ENCODE data around the gene UQCR10. TPM values are rescaled to one million over a fixed set of nuclear protein-coding genes. Genes with fewer than 3 reads are reported as not detected.

Gene UQCR10
- total RNA-seq, 4 donors from 2014 or later = 33.6 to 85.7 (median 66.8) TPM

DNA sequence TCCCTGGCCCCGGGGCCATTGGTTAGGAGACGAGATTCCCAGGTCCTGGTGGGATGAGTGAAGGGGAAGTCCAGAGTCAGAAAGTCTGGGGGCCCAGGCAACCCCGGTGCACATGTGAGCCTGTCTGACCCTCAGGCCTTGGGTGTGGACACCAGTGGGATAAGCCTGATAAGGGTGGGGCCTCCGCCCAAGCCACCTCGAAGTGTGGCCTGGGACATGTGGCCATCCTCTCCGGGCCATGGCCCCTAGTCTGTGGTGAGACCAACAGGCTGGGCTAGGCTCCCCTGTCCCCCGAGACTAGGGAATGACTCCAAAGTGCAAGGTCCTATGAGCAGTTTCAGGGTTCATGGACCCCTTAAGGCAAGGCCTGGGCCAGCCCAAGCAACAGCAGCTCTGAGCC, 41.1 kb upstream of the UQCR10 start:
- Histone ChIP-seq H3K27ac (no peak overlapping the region), H3K27me3 (peaks cover 27% of the 10 kb centered on the region), H3K4me3 (no peak overlapping the region), H3K4me1 (no peaks in the 10 kb centered on the region), H3K9me3 (no peaks in the 10 kb centered on the region), H3K36me3 (peaks cover 12% of the 10 kb centered on the region)
- DNase-seq (ENCODE audit: low spot score in 2 of 2) = no peak
- no CpG with 5 or more reads among the region's 7 CpGs for WGBS
- TF ChIP-seq POLR2AphosphoS5 (IDR thresholded peaks at IDR 0.05) (no peak), POLR2A (IDR thresholded peaks at IDR 0.05) (no peak), EP300 (IDR thresholded peaks at IDR 0.05) (no peak)
- TF ChIP-seq, protein P1, sequence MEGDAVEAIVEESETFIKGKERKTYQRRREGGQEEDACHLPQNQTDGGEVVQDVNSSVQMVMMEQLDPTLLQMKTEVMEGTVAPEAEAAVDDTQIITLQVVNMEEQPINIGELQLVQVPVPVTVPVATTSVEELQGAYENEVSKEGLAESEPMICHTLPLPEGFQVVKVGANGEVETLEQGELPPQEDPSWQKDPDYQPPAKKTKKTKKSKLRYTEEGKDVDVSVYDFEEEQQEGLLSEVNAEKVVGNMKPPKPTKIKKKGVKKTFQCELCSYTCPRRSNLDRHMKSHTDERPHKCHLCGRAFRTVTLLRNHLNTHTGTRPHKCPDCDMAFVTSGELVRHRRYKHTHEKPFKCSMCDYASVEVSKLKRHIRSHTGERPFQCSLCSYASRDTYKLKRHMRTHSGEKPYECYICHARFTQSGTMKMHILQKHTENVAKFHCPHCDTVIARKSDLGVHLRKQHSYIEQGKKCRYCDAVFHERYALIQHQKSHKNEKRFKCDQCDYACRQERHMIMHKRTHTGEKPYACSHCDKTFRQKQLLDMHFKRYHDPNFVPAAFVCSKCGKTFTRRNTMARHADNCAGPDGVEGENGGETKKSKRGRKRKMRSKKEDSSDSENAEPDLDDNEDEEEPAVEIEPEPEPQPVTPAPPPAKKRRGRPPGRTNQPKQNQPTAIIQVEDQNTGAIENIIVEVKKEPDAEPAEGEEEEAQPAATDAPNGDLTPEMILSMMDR (IDR thresholded peaks at IDR 0.05) = no peak

DNA sequence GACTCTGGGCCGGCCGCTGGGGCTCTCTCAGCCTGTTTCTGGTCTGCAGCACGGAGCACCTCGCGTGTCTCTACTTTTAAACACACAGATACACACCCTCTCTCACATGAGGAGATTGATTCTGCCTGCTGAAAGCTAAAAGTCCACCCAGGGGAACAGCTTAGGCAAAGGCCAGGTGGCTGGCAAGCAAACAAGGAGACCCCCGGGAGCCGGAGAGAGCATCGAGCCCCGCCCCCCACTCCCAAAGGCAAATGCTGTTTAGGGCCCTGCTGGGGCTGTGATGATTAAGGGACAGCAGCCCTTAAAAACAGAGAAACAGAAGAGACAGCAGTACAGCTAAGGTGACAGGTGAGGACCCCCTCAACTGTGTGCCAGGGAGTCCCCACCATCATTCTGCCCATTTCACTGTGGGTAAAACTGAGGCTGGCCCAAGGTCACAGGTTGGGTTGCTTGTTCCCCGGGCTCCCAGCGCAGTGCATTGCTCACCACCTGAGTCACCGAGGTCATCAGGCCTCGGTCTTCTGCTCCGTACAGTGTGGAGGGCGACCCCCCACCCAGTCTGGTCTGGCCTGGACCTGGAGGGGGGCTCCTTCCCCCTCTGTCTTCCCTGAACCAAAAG, 40.5 kb upstream of the UQCR10 start:
- Histone ChIP-seq H3K4me1 (no peaks in the 10 kb centered on the region), H3K27ac (no peak overlapping the region), H3K27me3 (peaks cover 21% of the 10 kb centered on the region), H3K4me3 (no peak overlapping the region), H3K9me3 (no peaks in the 10 kb centered on the region), H3K36me3 (peaks cover 13% of the 10 kb centered on the region)
- TF ChIP-seq POLR2AphosphoS5 (IDR thresholded peaks at IDR 0.05) (no peak), POLR2A (IDR thresholded peaks at IDR 0.05) (no peak), EP300 (IDR thresholded peaks at IDR 0.05) (no peak)
- TF ChIP-seq, protein P1 (IDR thresholded peaks at IDR 0.05) = no peak
- DNase-seq (ENCODE audit: low spot score in 2 of 2) = no peak
- 47% methylated on average over 7 of the region's 15 CpGs for WGBS

DNA sequence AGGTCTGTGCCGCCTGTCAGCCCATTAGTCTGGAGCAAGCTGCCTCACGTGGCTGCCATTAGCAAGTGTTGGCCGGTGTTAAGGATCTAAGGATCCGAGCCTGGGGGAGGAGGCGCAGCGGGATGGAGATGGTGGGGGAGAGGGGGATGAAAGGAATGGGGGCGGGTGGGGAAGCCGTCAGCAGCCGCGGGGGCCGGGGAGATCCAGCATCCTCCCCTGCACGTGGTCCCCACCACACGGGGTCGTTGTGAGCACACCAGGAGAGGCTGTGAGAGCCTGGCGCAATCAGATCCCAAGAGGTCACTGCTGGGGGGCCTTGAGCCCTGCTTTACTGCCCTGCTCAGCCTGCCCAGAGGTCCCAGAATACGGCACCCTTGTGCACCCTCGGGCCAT, 40.0 kb upstream of the UQCR10 start:
- no peak overlapping the region for H3K4me3 ChIP-seq
- TF ChIP-seq, protein P1 (IDR thresholded peaks at IDR 0.05) = peak in 1 of 2 donors; percentile 21
- no peak for TF ChIP-seq POLR2A (IDR thresholded peaks at IDR 0.05)
- no peak for DNase-seq (ENCODE audit: low spot score in 2 of 2)
- H3K27ac ChIP-seq = no peak overlapping the region
- H3K4me1 ChIP-seq = no peaks in the 10 kb centered on the region
- H3K36me3 ChIP-seq = peaks cover 13% of the 10 kb centered on the region
- peaks cover 16% of the 10 kb centered on the region for H3K27me3 ChIP-seq
- no peaks in the 10 kb centered on the region for H3K9me3 ChIP-seq
- WGBS = 10% methylated on average over 5 of the region's 17 CpGs

DNA sequence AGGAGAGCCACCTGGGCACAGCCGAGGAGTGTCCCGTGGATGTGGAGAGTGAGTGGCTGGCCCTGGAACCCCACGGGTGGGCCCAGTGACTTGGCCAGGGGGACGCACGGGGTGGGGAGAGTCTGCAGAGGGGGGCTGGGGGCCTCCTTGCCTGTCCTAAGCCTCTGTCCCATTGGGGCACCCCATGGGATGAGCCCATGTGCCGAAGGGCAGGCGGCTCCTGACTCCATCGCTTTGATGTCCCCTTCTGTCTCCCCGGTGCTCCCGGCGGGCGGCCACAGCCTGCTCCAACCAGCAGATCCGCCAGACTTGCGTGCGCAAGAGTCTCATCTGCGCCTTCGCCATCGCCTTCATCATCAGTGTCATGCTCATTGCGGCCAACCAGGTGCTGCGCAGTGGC, 38.0 kb upstream of the UQCR10 start:
- Histone ChIP-seq H3K9me3 (no peaks in the 10 kb centered on the region), H3K36me3 (peaks cover 13% of the 10 kb centered on the region), H3K4me3 (no peak overlapping the region), H3K27me3 (peaks cover 6% of the 10 kb centered on the region), H3K4me1 (peaks cover 4% of the 10 kb centered on the region), H3K27ac (no peak overlapping the region)
- no peak for DNase-seq (ENCODE audit: low spot score in 2 of 2)
- 93% methylated on average over 14 of the region's 20 CpGs for WGBS
- TF ChIP-seq POLR2A (IDR thresholded peaks at IDR 0.05) = no peak
- no peak for TF ChIP-seq POLR2AphosphoS5 (IDR thresholded peaks at IDR 0.05)
- TF ChIP-seq, protein P1 (IDR thresholded peaks at IDR 0.05) = no peak
- no peak for TF ChIP-seq EP300 (IDR thresholded peaks at IDR 0.05)

DNA sequence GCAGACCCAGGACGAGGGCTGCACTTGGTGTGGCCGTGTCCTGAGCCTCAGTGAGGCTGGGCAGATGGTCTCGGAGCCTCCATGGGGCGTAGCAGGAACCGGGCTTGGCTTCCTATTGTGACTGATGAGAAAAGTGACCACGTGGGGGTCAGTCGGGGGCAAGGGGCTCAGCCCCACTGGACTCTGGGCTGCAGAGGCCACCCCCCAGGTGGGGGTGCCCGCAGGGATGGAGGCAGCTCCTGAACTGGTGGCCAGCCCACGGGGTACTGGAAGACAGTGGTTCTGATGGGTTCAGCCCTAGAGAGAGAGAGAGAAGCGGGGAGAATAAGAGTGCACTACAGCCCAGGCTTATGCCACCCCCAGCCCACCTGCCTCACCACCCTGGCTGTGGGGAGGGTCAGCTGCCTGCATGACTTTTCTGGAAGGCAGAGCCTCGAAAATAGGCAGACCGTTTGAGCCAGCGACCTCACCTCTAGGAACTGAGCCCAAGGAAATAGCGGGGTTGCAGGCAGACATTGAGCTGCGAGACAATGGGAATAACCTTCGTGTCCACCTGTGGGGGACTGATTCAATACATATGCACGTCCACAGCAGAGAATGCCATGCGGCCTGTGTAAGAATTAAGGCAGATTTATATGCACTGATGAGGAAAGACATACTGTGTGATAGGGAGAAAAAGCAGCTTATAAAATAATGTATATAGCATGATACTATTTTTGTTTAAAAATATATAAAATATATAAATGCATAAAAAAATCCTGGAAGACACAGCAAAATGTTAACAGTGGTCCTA, 35.9 kb upstream of the UQCR10 start:
- 88% methylated on average over 17 of the region's 18 CpGs for WGBS

More for the DNA sequence above, 35.9 kb upstream of the UQCR10 start:
- Histone ChIP-seq H3K9me3 (no peaks in the 10 kb centered on the region), H3K27me3 (no peaks in the 10 kb centered on the region), H3K4me3 (no peak overlapping the region), H3K36me3 (peaks cover 21% of the 10 kb centered on the region), H3K27ac (no peak overlapping the region), H3K4me1 (peaks cover 4% of the 10 kb centered on the region)
- DNase-seq (ENCODE audit: low spot score in 2 of 2) = no peak
- TF ChIP-seq, protein P1 (IDR thresholded peaks at IDR 0.05) = no peak
- no peak for TF ChIP-seq EP300 (IDR thresholded peaks at IDR 0.05)
- TF ChIP-seq POLR2A (IDR thresholded peaks at IDR 0.05) = no peak
- no peak for TF ChIP-seq POLR2AphosphoS5 (IDR thresholded peaks at IDR 0.05)

Measured in suprapubic skin (tissue), 4 donors.